ENCODE data around the gene KCP.
"Not testable (repeated sequence)": the region's sequence is repeated elsewhere in the genome, so short reads cannot be mapped to it uniquely, and the experiment has no call there.

Gene KCP

DNA sequence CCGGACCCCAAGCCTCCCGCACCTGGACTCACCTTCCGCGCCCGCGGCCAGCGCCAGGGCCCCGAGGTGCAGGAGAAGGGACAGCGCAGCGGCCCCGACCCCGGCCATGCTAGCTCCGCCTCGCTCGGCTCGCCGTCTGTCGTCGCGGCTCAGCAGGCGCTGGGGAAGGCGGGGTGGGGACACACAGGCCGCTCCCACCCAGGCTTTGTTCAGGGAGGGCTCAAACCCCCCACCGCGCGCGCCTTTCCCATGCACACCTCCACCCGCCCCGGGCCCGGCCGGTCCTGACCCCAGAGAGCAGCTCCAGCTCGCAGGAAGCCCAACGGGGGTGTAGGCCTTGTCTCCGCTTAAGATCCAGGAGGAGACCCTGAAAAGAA is at the start of gene KCP:
TSS of gene KCP (minus strand) at position 141 of the 377 bp plus-strand sequence. CDS start at position 108, 33 bp downstream.
- DNase-seq: no peak

DNA sequence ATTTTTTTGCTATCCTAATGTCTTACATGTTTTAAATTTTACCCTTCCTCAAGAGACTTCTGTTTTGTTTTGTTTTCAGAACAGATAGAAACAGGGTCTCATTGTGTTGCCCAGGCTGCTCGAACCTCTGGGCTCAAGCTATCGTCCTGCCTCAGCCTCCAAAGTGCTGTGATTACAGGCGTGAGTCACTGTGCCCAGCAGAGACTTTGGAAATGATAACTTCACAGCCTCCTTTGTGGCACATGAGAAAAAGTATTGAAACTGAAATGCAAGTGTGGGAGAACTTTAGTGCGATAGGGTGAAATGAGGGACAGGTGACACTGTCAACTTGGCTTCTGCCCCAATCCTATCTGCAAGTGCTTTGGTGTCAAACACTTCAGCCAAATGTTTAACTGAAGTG is 48.8 kb upstream of the KCP start:
- no peak for DNase-seq

DNA sequence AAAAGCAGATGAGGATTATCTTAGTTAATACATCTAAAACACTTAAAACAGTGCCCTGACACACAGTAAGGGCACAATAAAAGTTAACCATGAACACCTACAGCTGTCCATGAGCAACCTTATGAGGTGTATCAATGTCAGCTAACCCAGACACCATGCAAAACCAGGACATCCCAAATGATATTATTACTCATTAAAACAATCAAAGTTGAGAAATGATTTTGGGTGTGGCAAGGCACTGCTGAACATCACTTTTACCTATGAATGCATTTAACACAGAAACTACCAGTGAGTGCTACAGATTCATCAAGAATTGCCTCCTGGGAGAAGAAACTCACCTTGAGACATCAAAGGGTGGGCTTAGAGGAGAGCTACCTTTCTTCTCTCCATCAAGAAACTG is 45.5 kb upstream of the KCP start:
- DNase-seq: no peak

DNA sequence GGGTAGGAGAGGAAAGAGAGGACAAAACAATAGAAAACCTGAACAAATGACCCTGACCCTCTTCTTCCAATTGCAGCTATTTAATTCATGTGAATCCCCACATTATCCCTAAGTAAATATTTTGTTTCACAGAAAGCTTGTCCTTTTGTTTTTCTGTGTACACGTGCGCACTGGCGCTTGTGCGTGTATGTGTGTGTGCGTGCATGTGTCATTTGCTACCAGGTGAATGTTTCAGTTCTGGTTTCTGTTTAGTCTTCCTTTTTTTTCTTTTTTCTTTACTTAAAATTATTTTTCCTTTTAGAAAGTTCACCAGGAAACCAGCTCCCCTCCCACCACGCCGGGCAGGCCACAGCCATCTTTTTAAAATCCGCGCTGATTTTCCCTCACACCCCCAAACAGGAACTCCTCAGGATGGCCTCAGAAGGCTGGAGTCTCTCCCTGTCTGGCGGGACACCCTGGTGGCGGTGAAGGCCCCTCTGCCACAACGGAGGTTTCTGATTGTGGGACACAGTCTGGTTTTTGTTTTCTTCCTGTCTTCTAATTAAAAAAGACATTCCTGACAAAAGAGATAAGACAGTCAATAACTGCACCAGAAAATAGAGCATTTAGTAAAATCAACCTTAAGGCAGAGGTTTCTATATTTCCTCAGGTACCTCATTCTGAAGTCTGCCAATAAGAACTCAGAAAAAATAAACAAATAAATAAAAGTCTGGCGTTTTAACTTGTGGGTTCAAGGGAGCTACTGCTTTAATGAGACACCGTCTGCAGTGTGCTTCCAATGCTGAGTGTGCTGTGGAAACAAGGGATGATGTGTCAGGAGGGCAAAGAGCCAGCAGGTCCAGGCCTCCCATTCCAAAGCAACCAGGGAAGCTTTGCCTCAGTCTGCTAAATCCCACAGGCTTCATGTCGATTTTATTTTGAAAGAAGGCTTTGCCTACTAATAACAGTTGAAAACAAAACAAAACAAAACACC is 44.6 kb upstream of the KCP start:
- no peak for DNase-seq

DNA sequence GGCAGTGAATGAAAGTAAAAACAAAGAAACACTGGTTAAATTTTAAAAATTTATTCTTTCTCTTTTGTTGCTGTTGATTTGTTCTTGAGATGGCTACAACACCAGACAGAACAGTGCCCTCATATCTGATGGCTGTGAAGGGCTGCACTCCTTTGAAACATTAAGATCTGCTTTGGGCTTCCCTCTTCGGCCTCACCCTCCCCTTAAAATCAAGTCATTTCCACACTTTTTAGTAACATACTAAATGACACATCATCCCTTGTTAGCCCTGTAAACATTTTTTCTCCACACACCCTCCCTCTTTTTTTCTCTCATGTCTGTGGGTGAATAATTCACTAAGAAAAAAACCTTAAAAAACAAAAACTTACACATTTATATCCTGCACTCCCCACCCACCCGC is 43.6 kb upstream of the KCP start:
- DNase-seq: no peak

DNA sequence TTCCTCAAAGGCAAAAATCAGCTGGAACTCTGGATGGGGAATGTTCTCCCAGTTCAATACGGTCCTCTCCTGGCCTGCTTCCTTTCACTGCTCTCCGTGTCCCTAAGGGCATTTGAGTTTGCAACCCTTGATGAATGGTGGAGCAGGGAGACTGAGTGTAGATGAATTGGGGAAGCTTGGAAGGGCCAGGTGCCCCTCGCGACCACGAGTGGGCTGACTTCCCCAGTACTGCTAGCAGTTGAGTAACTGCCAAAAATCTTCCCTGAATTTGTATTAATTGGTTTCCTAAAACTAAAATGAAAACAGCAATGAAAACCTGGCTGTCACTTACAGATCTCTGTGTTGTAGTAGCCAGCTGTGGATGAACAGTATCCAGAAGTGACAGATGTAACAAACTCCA is 40.8 kb upstream of the KCP start:
- DNase-seq: no peak

DNA sequence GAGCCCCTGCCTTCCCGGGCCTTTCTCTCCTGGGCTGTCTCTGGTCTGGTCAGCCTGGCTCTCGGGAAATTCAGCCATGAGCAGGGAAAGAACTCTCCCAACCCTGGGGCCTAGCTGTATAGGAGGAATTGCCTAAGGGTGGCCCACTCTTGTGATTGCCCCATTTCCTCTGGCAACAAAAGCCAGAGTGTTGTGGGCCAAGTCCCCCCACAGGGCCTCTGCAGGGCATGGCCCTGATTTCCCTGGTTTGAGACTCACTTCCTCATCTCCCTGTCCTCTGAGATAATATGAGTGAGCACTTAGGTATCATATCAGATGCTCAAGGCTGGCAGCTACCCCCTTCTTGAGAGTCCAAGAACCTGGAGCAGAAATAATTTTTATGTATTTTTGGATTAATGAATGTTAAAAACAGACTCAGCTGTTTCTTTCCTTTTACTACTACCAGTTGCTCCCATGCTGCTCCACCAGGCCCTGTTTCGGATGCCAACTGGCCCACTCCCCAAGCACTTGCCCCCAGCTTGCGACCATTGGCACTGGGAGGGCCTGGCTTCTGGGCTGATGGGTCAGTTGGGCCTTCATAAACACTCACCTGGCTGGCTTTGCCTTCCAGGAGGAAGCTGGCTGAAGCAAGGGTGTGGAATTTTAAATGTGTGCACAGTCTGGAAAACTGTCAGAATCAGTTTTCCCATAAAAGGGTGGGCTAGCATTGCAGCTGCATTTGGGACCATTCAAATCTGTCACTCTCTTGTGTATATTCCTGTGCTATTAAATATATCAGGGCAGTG is 38.7 kb upstream of the KCP start:
- no peak for DNase-seq

DNA sequence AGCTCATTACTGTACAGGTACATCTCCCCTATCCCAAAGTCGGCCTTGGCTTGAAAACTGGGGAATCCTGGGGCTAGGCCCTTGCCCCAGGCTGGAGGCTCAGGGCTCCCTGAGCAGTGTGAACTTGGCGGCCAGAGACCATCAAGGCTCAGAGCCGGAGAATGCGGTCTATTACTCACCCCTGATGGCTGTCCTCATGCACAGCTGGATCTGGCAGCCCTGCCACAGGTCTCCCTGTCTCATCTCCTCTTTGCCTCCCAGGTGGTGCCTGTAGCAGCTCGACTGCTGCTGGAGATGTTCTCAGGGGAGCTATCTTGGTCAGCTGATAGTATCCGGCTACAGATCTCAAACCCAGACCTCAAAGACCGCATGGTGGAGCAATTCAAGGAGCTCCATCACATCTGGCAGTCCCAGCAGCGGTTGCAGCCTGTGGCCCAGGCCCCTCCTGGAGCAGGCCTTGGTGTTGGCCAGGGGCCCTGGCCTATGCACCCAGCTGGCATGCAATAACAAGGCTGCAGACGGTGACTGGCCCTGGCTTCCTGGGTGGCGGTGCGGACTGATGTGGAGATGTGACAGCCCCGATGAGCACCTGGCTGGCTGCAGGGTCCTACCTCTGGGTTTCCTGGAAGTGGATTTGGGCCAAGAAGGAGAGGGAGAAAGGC is 37.9 kb upstream of the KCP start:
- no peak for DNase-seq

DNA sequence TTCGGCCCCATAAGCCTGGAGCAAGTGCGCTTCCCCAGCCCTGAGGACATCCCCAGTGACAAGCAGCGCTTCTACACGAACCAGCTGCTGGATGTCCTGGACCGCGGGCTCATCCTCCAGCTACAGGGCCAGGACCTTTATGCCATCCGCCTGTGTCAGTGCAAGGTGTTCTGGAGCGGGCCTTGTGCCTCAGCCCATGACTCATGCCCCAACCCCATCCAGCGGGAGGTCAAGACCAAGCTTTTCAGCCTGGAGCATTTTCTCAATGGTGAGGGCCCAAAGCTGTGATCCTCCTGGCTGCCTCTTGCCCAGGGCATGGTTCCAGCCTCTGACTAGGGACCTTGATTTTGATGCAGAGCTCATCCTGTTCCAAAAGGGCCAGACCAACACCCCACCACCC is 37.3 kb upstream of the KCP start:
- no peak for DNase-seq

DNA sequence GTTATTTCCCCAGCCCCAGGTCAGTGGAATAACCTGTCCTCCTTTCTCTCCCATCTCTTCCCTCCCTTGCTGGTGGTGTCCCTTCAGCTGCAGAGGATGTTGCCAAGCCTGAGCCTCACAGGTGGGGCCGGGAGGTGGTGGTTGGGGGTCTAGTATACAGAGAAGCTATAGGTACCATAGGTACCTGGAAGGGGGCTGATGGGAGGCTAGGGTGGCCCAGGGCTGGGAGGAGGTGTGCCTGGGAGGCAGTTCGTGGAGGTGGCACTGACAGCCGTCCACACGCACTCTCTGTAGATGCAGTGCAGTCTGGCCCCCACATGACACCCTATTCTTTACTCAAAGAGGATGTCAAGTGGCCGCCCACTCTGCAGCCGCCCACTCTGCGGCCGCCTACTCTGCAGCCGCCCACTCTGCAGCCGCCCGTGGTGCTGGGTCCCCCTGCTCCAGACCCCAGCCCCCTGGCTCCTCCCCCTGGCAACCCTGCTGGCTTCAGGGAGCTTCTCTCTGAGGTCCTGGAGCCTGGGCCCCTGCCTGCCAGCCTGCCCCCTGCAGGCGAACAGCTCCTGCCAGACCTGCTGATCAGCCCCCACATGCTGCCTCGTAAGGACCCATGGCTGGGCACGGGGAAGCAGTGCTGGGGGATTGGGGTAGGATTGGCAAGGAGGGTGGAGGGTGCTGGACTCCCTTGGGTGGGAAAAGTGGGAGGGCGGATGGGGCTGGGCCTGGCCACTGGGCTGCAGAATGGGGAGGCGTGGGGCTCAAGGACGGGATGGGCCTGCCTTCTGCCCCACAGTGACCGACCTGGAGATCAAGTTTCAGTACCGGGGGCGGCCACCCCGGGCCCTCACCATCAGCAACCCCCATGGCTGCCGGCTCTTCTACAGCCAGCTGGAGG is 36.7 kb upstream of the KCP start:
- DNase-seq: no peak

DNA sequence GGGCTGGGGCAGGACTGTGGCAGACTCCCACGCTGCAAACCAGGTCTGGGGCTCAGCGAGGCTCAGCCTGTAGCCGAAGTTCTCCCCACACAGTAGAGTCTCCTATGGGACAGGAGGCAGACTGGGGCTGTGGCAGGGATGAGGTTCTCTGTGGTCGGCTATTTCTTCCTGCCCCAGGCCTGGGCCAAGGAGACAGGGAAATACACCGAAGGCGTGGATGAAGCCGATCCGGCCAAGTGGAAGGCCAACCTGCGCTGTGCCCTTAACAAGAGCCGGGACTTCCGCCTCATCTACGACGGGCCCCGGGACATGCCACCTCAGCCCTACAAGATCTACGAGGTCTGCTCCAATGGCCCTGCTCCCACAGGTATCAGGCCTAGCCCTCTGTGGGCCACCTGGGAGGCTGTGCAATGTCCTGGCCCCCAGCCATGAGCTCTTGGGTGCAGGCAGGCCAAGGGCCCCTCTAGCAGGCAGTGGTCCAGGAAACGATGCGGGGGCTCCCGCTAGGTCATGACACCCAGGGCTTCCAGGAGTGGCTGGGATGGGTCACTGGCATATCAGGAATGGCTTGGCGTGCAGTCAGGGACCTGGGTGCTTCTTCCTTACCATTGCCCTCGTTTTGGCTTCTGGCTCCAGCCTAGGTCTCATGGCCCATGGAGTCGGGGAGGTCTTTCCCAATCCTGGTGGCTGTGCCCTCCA is 35.3 kb upstream of the KCP start:
- no peak for DNase-seq

DNA sequence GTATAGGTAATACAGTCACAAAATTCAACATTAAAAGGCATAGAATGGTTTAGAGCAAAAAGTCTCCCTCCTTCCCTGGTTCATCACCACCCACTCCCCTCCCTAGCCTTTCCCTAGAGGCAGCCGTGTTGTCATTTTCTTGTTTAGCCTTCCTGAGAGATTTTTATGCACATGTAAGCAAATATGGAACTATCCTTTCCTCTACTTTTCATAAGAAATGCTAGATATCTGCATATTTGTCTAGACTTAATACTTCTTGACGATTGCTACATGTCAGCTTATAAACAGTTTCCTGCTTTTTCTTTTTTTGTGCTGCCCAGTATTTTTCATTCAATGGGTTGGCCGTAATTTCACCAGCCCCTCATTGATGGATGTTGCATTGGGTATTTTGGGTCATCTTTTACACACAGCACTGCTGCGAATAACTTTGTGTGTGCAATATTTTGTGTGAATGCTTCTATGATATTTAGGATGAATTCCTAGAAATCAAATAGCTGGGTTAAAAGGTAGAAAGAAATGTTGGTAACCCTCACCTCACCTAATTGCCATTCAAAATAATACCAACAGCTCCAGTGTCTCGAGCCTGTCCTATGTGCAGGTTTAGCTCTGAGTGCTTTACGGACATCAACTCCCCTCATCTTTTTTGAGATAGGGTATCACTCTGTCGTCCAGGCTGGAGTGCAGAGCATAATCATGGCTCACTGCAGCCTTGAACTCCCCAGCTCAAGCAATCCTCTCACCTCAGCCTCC is 34.2 kb upstream of the KCP start:
- DNase-seq: no peak

DNA sequence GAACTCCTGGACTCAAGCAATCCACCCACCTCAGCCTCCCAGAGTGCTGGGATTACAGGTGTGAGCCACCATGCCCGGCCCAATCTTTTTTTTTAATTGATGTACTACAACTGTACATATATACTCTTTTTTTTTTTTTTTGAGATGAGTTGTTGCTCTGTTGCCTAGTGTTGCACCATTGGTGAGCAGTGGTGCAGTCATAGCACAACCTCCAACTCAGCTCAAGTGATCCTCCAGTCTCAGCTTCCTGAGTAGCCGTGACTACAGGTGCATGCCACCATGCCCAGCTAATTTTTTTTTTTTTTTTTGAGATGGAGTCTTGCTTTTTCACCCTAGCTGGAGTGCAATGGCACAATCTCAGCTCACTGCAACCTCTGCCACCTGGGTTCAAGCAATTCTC is 32.7 kb upstream of the KCP start:
- not testable (repeated sequence) for DNase-seq

DNA sequence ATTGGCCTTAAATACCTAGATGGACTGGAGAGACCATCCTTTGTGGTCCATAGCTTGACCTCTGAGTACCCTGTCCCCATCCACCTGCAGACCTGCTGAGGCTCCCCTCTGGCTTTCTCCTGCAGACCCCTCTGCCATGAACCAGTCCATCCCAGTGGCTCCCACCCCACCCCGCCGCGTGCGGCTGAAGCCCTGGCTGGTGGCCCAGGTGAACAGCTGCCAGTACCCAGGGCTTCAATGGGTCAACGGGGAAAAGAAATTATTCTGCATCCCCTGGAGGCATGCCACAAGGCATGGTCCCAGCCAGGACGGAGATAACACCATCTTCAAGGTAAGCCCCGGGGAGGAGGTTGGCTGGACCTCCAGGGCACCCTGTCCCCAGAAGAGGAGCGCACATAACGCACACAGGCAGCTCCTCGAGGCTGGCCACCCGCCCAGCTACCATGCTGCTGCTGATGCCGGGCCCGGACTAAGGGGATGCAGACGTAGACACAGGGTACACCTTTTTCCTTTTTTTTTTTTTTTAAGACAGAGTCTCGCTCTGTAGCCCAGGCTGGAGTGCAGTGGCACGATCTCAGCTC is 31.5 kb upstream of the KCP start:
- no peak for DNase-seq

DNA sequence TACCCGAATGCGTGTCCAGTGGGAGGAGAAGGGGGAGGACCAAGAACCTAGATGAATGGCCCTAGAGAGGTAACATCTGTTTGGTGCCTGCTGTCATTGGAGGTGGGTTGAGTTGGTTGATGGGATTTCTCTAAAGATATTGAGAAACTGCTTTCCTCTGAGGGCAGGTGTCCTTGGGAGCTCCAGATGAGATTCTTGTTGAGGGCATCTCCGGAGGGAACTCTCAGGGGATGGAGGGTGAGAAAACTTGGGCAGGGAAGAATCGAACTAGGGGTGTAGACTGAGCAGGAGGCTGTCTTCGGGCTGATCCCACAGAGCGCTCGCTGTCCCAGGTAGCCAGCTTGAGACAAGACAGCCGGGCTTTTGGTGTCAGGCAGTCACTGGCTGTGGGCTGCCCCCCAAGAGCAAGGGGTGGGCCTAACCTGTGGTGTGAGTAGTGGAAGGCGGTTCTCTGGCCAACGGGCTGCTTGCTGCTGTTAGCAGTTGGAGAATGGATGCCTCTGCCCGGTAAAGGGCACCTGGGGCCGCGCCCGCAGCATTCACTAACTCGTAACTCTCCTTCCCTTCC is 30.9 kb upstream of the KCP start:
- no peak for DNase-seq

DNA sequence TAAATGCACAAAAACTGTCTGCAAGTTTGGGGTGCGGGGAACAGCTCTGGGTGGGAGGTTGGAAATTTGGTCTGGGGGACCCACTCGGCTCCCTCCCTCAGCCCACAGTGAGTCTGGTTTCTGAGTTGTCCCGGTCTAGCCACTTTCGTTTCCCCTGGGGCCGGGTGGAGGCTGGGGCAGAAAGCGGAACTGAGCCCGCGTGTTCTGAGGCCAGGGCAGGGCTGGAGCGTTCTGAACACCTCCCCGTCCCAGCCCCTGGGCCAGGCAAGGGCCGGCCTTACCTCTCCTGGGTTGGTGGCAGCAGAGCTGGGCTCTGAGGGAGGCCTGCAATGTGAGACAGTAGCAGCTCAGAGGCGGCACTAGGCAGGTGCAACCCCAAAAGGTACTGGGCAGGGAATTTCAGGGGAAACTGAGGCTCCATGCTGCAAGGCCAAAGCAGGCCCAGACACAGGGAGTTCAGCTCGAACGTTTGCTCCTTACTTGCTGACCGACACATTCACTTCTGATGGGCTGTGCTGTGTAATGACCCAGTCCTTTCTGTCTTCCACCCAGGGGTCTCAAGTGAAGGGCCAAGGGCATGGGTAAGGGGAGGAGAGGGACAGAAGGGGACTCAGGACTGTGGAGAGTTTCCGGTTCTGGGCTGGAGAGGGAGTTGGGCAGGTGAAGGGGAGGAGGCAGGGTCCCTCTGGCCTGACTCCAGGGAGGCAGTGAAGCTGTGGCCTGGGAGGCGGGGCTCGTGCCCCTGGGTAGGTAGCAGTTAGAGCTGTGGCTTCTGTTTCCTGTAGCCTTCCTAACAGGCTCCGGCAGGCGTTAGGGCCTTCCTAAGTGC is 30.2 kb upstream of the KCP start:
- DNase-seq: no peak

DNA sequence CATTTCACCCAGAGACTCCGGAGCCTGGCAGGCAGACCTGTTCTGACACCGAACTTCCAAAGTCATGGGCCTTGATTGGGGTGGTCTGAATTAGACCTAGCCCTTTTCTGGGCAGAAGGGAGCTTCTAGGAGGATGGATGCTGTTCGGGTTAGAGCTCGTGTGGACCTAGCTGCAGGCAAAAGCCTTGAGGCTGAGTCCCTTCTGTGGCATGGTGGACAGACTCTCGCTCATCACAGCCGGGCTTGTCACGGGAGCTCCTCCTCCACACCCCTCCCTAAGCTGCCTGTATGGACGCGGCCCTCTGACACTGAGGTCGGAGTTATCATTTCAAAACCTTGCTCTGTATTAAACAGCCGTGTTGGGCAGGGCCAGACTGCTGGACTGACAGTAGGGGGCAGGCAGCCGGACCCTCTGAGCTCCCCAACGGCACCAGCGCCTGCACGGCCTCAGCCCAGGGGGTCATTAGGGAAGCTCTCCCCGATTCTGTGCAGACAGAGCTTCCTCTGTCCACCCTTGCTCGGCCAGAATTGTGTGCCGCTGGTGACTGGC is 29.4 kb upstream of the KCP start:
- no peak for DNase-seq

DNA sequence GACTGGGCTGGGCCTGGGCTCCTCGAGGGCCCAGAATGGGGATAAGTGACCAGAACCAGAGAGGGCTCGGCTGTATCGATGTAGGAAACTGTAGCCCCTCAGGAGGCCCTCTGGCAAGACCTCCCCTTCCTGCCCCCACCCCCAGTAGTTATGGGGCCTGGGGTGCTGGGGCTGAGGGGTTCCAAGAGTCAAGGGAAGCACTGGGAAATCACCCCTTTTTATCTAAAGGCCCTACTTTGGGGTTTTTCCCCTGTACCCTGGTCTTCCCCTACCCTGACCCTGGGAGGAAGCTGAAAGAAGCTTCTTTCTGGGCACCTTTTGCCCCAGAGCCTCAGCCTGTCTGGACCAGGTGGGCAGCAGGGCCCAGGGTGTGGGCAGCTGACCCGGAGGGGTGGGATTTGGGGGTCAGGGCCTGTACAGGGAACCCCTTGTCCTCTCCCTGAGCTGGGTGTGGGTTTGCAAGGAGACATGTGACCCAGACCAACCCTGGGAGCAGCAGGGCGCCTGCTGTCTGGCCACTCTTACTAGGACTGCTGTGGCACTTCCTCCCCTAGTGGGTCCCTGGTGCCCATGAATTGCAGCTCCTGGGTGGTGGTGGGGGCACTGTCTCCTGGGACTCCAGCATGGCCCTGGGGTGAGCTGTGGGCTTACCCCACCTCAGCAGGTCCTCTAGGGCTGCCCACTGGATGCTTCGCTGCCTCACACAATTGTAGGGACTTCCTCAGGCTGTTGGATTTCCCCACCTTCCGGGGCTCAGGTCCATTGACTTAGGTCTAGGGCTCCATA is 28.8 kb upstream of the KCP start:
- DNase-seq: no peak

Data from stimulated activated CD8-positive, alpha-beta memory T cell treated with anti-CD3 and anti-CD28 coated beads, Interleukin-4, amount 100 ng/mL, for 48 hours (primary cell).